Brain pericyte (primary cell): ENCODE data around the gene MROH2B.
"Not testable (repeated sequence)": the region's sequence is repeated elsewhere in the genome, so short reads cannot be mapped to it uniquely, and the experiment has no call there.

Source experiments
- DNase-seq: peaks from one replicate; pipeline ENCODE4 v3.0.0-alpha.2; 2012; ENCODE audit warnings: low read depth, low spot score

Gene MROH2B

DNA sequence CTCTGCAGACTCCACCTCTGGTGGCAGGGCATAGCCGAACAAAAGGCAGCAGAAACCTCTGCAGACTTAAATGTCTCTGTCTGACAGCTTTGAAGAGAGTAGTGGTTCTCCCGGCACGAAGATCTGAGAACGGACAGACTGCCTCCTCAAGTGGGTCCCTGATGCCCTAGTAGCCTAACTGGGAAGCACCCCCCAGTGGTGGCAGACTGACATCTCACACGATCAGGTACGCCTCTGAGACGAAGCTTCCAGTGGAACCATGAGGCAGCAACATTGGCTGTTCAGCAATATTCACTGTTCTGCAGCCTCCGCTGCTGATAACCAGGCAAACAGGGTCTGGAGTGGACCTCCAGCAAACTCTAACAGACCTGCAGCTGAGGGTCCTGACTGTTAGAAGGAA is 48.5 kb downstream of the MROH2B start:
- not testable (repeated sequence) for DNase-seq

GRCh38 chr5:41012318-41012717 is 58.8 kb downstream of the MROH2B start:
- no peak for DNase-seq

DNA sequence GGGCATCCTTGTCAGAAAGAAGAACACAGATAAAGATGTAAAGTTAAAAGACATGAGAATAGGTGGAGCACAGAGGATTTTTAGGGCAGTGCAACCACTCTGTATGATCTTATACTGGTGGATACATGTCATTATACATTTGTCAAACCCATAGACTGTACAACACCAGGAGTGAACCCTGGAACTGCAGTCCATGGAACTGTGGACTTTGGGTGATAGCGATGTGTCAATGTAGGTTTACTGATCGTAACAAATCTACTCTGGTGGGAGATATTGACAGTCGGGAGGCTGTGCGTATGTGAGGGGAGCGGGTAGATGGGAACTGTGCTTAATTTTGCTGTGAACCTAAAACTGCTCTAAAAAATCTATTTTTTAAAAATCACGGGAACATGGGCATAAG is 60.6 kb downstream of the MROH2B start:
- DNase-seq: no peak

GRCh38 chr5:41009232-41009631 is 61.9 kb downstream of the MROH2B start:
- DNase-seq: no peak

DNA sequence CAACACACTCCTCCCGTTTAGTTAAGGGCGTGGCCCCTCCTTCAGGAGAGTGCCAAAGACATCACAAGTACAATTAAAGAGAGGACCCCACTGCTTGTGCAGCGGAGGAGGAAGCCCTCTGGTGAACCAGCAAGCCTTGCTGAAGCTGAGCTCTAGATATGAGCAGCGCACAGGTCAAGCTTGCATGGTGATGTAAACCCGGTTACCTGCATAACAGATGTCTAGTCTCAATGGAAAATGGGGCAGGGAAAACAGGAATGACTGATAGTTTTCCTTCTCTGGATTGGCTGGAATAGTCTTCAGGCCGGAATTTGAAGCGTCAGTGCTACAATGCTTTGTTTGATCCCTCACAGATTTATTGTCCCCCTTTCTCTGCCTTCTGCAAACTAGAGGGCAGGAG is 66.2 kb downstream of the MROH2B start:
- no peak for DNase-seq

DNA sequence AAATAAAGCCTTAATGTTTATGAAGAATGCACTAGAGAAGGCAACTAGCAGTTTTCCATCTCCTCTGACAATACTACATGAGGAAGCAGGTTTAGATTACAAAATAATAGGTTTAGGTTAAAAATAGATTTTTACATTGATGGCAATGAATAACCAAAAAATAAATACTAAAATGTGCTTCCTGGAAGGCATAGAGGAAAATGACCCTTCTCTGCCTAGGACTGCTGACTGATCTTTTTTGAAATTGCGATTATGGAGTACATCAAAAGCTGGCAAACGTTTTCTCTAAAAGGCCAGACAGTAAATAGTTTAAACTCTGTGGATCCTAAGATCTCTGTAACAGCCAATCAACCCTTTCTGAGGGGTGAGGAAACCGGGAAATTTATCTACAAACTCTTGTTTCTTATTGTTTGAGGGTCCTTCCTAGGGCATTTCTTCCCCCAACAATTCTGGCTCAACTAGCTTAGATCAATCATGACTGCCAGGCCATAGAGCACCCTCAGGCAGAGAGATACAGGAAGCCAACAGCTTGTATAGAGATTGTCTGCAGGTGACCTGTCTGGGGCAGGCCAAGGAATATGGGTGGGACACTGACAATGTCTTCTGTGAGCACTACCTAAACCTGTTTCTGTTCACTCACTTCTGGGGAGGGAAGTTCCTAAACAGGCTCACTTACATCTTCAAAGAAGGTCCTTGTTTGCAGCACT is 67.3 kb downstream of the MROH2B start:
- no peak for DNase-seq

DNA sequence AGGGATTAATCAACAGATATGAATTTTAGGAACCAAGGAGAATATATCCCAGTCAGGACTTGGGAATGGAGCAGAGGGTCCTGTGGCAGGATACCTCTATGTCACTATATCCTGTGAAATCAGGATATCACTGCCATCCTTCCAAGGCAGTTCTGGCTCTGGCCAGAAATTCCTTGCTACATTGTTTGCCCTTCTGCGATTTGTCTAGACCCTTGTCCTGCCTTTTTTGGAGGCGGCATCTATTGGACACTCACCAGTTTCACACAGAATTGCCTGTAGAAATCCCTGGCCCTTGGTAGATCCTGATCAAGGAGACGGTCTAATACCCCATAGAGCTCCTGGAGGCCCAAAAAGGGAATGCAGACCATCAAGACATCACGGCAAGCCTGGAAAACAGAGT is 71.2 kb downstream of the MROH2B start:
- DNase-seq: no peak

DNA sequence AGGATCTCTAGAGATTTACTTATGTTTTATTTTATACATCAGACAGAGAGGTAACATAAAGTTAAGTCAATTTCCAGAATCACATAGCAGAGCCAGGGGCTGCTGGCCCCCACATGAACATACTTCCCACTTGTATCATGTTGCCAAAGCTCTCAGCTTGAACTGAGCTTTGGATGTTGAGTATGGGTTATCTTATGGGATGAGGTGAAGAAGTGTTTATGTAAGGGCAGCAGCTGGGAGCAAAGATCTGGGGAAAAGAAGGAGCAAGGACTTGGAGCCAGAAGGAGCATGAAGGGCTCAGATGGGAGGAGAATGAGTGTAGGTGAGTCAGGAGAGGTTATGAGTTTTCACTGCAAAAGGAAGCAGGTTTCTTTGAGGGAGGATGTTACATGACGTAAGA is 72.0 kb downstream of the MROH2B start:
- DNase-seq: no peak

DNA sequence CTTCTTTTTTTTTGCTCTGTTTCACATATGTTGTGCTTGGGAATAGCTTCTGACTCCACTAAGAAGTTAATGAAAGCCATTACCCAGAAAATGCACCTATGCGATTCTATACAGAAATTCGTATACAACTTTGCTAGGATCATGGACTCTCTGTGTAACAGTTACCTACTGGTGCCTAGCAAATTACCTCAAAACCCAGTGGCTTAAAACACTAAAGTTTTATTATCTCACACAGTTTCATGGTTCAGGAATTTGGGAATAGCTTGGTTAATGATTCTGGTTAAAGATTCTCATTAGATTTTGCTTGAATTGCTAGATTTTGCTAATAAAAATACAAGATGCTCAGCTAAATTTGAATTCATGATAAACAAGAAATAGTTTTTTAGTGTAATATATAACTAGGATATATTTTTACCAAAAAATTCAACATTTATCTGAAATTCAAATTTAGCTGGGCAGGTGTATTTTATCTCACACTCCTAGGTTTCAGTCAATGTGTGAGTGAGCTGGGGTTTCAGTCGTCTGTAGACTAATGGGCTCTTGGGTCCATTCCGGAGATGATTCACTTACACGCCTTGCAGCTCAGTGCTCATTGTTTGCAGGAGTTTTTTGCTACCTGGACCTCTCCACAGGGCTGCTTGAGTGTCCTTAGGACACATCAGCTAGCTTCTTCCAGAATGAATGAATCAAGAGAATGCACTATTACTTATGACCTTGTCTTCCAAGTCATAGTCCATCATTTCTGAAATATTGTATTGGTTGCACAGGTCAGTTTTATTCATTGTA is 75.1 kb downstream of the MROH2B start:
- no peak for DNase-seq

- DNase-seq: no peak
These were observed 79.1 kb downstream of the MROH2B start for GRCh38 chr5:40991981-40992559.

- peak; percentile 85 for DNase-seq
These were observed 79.8 kb downstream of the MROH2B start for GRCh38 chr5:40991168-40991980.

GRCh38 chr5:40988746-40989510 is 82.2 kb downstream of the MROH2B start:
- no peak for DNase-seq

- no peak for DNase-seq
These were observed 83.8 kb downstream of the MROH2B start for GRCh38 chr5:40987349-40987748.

DNA sequence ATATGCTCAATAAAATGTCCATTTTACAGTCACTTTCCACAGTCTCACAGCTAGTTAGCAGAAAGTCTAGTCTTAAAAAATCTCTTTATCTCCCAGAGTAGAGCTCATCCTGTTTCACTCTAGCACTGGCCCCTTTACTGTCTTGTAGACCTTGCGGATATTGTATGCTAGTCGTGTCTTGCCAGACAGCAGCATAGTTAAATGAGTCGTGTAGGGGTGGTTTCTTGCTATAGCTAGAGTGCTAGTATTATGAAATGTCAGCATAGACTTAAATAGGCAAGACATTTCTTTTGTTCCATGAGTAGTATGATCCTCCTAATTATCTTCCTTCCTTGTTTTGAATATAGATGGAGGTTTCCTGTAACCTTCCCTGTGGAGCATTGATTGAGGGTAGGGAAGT is 84.5 kb downstream of the MROH2B start:
- DNase-seq: no peak

DNA sequence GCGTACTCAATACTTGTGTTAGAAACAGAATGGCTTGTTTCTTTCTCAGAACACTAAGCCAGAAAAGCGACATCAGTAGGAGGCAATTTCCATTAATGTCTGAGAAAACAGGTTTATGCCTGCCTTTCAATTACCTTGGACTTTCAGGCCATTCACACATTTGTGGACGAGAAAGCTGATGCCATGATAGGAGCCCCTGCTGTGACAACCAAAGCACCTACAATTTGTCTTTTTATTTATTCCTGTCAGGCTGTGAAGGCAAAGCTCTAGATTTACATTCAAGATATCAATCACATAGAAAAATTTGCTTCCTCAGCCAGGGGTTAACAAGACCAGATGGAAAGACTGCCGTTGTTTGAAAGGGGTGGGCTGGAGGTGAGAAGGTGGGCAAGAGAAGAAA is 85.6 kb downstream of the MROH2B start:
- DNase-seq: no peak

DNA sequence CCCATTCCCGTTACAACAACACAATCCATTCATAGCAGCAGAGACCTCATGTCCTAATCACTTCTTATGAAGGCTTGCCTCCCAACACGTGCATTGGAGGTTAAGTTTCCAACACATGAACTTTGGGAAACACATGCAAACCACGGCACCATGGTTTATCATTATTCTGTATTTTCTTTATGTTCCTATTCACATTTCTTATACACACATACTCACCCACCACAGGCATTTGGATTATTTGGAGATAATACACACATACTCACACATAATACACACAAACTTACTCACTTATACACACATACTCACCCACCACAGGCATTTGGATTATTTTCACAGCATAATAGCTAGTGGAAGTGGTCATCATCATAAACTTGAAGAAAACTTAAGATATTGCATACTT is 86.3 kb downstream of the MROH2B start:
- DNase-seq: no peak

GRCh38 chr5:40983781-40984180 is 87.4 kb downstream of the MROH2B start:
- no peak for DNase-seq

DNA sequence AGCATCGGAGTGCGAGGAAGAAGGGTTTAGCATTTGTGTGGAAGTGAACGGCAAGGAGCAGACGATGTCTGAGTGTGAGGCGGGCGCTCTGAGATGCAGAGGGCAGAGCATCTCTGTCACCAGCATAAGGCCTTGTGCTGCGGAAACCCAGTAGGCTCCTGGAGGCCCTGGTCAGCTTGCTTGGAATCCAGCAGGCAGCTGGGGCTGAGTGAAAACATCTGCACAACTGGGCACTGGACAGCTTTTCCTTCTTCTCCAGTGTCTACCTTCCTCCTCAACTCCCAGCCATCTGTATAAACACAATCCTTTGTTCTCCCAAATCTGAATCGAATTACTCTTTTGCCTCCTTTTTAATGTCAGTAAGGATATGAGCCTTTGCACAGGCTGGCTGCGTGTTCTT is 89.7 kb downstream of the MROH2B start:
- no peak for DNase-seq

DNA sequence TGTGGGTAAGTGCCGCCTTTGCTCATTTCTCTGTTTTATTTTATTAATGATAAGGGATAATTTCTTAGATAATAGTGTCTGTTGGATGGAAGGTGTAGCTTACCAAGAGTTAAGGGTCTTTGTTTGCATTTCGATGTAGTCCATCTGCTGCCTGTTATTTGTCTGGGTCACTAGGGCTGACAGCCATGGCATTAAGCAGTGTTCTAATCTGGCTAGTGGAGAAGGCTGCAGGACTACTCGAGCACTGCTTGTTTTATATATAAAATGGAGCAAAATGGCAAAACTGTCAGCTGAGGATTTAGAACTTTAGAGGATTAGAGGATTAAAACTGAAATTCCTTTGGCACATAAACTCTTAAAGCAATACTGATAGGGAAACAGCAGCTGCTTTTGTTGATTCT is 94.3 kb downstream of the MROH2B start:
- no peak for DNase-seq

- no peak for DNase-seq
These were observed 95.1 kb downstream of the MROH2B start for GRCh38 chr5:40976041-40976440.

GRCh38 chr5:40973364-40974004 is 97.7 kb downstream of the MROH2B start:
- no peak for DNase-seq
